A673 (cell line): ENCODE results near the gene NELL1.

Experiments
- EZH2 ChIP-seq: fragments of 200-600 bp; sonication (generic); IDR thresholded peaks from 2 replicates; pipeline ENCODE4 v1.6.1; 2017; ENCODE audit warnings: borderline replicate concordance, low read depth, mild to moderate bottlenecking, mixed read lengths, antibody characterized with exemption, low read length; ENCODE audit not compliant: poor library complexity, severe bottlenecking
- TF ChIP-seq, protein P1 (sequence below): fragments of 300-800, 200-600 bp; sonication (generic); conservative IDR thresholded peaks from 2 replicates; pipeline ENCODE4 v1.5.1; 2017; ENCODE audit warnings: low read depth, mild to moderate bottlenecking, antibody characterized with exemption, low read length, moderate library complexity, mixed read lengths

DNA sequence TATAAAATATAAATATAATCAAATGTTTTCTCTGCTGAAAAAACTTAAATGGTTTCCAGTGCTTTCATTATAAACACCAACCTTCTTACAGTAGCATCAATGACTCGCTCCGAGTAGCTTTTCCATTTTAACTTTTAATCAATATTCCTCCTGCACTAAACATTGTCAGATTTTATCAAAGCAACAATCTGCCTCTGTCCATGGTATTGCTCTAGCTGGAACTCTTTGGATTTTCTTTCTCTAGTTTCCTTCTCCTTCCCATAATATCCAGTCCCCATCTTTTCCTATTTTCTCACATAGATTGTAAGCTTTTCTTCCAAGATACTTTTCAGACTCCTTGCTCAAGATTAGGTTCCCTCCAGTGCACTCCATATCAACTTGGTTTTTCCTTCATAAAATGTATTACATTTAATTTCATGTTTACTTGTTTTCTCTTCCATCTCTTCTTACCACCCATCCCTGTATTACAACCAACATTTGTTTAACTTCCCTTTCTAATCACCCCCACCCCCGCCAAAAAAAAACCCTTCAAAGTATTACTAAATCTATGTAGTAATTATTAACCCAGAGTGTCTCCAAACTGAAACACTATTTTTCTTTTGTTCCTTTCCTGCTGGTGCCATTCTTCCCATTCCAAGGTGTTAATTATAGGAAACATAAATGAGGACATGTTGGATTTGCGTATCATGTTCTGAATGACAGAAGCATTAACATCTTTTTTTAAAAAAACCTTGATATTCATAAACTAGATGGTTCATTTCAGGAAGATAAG, 716.5 kb downstream of the NELL1 start:
- no peak for TF ChIP-seq EZH2
- TF ChIP-seq, protein P1, sequence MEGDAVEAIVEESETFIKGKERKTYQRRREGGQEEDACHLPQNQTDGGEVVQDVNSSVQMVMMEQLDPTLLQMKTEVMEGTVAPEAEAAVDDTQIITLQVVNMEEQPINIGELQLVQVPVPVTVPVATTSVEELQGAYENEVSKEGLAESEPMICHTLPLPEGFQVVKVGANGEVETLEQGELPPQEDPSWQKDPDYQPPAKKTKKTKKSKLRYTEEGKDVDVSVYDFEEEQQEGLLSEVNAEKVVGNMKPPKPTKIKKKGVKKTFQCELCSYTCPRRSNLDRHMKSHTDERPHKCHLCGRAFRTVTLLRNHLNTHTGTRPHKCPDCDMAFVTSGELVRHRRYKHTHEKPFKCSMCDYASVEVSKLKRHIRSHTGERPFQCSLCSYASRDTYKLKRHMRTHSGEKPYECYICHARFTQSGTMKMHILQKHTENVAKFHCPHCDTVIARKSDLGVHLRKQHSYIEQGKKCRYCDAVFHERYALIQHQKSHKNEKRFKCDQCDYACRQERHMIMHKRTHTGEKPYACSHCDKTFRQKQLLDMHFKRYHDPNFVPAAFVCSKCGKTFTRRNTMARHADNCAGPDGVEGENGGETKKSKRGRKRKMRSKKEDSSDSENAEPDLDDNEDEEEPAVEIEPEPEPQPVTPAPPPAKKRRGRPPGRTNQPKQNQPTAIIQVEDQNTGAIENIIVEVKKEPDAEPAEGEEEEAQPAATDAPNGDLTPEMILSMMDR, result no peak
